Kidney glomerular epithelial cell (primary cell): Measurements from ENCODE around the gene SPHKAP.
"Not testable (repeated sequence)": the region's sequence is repeated elsewhere in the genome, so short reads cannot be mapped to it uniquely, and the experiment has no call there.

ENCODE experiments used
- DNase-seq: peaks from one replicate; lab custom pipeline; 2025; lab: John Stamatoyannopoulos, UW

Gene SPHKAP

GRCh38 chr2:228181098-228182019 lies at the start of gene SPHKAP:
Gene SPHKAP, minus strand, starts transcription at chr2:228181687. Its CDS starts 89 bp downstream, at chr2:228181598.
- DNase-seq = no peak

DNA sequence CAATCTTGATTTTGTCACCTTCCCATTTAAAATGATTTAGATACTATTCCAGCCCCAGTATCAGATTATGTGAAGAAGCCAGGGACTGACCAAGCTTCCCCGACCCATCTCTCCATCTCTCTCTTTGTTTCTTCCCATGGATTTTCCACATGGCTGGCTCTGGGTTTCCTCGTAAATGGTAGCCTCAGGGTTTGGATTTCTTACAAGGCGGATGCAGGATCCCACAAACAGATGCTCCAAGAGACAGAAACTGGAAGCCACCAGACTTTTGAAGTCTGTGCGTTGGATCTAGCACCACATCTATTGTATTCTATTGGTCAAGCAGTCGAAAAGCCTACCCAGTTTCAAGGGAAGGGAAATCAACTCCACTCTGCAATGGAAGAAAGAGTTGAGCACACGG lies 46.0 kb upstream of the SPHKAP start:
- DNase-seq = no peak

DNA sequence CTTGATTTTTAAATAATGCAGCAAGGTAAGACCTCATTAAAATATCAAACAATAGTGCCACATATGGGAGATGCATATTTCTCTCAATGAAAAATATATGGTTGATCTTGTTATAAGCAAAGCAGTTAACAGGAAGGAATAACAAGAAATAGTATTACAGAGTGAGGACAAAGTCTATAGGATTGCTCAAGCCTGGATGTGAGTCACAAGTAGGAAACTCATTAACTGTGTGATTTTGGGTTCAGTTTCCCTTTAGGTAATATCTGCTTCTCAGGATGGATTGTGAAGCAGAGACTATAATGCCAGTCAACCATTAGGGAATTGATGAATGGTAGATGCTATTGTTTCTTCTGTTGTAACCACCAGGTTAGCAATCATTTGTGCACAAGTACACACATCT lies 42.9 kb upstream of the SPHKAP start:
- DNase-seq = no peak

DNA sequence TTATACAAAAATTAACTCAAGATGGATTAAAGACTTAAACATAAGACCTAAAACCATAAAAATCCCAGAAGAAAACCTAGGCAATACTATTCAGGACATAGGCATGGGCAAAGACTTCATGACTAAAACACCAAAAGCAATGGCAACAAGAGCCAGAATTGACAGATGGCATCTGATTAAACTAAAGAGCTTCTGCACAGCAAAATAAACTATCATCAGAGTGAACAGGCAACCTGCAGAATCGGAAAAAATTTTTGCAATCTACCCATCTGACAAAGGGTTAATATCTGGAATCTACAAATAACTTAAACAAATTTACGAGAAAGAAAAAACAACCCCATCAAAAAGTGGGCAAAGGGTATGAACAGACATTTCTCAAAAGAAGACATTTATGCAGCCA lies 37.1 kb upstream of the SPHKAP start:
- DNase-seq = not testable (repeated sequence)

GRCh38 chr2:228197504-228197903 lies 16.0 kb upstream of the SPHKAP start:
- no peak for DNase-seq

- DNase-seq = no peak
Measured at GRCh38 chr2:228180181-228181097, 1.0 kb downstream of the SPHKAP start.

DNA sequence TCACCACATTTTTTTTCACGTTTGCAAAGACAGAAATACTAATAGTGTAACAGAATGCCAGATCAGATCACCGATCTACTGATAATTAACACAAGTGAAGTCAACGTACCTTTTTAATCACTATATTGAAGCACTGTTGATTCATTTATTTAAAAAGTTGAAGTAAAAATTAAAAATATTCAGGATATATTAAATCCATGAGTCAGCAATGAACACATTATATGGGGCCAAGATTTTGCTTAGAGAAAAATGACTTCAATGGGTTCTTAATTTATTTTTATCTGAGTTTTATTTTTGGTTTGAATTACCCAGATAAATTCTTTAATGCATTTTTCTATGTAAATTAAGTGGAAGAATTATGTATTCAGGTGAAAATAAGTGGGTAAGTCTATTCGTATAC lies 14.2 kb downstream of the SPHKAP start:
- no peak for DNase-seq

GRCh38 chr2:228164718-228165117 lies 16.8 kb downstream of the SPHKAP start:
- DNase-seq = no peak

DNA sequence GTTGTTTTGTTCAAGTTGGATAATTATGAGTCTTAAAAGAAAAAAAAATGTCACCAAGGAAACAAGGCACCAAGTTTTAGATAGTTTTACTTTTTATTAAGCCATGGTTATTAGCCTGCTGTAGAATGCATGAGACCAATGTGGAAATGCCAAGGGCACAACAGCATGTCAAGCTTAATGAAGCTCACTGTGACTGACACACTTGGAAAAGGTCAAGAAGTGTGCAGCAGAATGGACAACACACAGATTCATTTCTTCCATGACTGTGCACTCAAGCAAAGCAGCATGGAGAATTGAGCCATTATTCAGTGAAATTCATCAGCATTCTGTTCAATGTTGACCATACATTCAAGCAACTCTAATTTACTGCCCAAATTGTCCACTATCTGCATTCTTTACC lies 23.6 kb downstream of the SPHKAP start:
- no peak for DNase-seq

- DNase-seq = no peak
Measured at GRCh38 chr2:228144961-228145360, 36.5 kb downstream of the SPHKAP start.

DNA sequence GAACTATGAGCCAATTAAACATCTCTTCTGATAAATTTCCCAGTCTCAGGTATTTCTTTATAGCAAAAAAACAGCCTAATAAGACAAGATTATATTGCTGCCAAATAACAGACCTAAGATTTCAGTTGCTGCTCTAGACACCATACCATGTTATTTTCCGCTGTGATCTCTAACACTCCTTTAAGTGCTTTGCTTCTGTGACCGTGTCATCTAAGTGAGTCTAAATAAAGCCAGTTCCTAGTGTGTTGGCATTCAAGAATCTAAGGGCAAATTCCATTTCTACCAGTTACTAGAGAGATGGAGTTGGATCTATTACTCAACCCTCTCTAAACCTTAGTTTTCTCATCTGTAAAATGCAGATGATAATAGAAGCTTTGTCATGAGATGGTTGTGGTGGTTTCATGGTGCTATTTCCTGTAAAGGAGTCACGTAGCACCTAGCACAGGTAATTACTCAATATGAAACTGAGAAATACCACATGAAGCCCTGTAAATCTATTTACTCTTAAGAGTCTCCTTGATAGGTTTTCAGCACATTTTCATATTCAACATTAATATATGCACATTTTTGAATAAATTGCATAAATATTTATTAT lies 40.5 kb downstream of the SPHKAP start:
- no peak for DNase-seq

GRCh38 chr2:228136027-228136426 lies 45.5 kb downstream of the SPHKAP start:
- no peak for DNase-seq

DNA sequence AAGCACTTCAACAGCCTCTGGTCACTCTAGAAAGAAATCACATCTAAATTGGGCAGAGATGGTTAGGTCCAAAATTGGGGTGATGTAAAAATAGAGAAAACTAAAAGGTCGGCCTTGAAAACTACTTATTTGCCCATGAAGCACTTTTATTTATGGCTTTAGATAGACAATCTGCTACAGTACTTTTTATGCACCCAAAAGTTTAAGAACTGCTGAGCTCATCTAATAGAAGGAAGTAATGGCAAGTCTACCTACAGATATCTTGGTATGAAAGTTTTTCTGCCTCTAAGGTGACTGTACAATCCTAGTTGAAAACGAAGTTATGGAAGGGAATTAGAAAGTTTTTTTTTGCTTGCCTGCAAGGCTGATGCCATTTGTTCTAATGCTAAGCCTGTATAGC lies 46.2 kb downstream of the SPHKAP start:
- no peak for DNase-seq

- no peak for DNase-seq
Measured at GRCh38 chr2:228131833-228132232, 49.7 kb downstream of the SPHKAP start.

DNA sequence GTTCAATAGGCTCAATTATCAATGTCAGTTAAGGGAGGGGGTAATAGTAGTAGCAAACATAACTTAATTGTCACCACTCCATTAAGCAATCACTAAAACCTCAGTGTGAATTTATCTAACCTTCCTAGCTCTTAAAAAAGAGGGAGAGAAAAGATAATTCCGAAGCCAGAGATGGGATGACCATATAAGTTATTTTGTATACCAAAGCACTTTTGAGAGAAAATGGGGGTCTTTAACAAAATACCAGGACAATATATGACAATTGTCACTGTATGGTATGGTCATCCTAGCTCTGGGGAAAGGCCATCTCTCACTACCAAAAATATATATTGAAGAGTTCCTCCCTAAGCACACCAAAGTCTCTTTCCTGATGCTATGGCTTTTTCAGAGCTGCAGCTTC lies 55.1 kb downstream of the SPHKAP start:
- DNase-seq = no peak

DNA sequence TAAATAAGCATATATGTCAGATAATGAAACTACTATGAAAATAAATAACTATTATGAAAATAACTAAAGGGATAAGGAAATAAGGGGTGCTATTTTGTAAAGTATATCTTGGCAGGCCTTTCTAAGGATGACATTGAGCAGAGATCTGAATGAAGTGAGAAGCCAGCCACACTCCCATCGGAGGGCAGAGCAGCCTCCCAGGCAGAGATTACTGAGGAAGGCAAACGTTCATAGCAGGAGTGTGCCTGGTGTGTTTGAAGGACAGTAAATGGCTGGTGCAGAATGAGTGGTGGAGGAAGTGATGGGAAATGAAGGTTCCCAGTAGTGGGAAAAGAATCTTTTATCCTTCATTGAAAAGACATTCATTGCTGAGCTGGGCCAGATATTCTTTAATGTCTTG lies 62.5 kb downstream of the SPHKAP start:
- DNase-seq = no peak

DNA sequence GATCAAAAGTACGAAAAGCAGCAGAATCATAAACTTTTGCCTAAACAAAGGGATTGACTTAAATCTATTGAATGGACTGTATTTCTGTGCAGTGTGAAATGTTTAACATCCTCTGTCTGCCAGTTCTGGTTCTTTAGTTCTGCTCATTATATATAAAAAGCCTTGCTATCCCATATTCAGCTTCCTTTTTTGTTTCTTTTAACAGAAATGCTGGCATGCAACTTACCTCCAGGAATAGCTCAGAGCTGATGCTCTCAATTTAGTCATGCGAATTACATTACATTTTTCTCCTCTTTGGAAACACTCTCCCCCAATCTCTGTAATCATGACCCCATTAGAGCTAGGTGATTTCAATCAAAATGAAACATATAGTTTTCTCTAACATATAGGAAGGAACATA lies 73.6 kb downstream of the SPHKAP start:
- no peak for DNase-seq

DNA sequence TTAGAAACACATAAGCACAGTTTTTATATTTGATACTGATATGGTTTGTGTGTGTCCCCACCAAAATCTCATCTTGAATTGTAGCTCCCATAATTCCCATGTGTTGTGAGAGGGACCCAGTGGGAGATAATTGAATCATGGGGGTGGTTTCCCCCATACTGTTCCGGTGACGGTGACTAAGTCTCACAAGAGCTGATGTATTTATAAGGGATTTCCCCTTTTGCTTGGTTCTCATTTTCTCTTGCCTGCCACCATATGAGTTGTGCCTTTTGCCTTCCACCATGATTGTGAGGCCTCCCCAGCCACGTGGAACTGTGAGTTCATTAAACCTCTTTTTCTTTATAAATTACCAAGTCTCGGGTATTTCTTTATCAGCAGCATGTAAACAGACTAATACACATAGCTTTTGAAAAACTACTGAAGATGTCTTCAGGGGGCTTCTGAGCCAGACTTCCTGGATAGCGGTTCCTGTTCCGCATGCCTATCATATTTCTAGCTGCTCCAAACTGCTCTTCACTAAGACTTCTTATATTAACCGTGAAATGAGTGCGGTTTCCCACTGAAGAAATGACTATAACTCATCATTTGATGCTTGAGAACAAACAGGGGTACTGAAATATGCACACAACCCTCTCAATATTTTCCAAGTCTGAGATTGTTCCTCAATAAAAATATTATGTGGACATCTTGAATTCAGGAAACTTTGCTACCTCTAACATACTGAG lies 75.8 kb downstream of the SPHKAP start:
- DNase-seq = no peak

- no peak for DNase-seq
Measured at GRCh38 chr2:228104215-228104614, 77.3 kb downstream of the SPHKAP start.

- no peak for DNase-seq
Measured at GRCh38 chr2:228103379-228103778, 78.1 kb downstream of the SPHKAP start.

DNA sequence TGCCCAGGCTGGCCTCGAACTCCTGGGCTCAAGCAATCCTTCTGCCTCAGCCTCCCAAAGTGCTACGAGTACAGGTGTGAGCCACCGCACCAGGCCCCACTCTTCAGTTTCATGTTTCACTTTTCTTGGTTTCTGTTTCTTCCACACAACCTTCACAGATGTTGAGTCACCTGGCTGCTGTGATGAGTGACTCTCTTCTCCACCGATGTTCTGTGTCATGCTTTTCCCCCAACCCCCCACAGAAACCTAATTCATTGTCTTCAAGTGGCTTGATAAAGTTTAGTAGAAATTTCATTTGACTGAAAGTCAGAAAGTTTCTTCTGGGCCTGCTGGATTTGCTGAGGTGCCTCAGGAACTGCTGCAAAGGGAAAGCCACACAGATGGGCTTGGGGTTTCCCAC lies 78.5 kb downstream of the SPHKAP start:
- no peak for DNase-seq
